DMS53 treated with DMSO at 0.1 percent for 48 hours (cell line): Measurements from ENCODE around the gene SZT2.
"Not testable (repeated sequence)": the region's sequence is repeated elsewhere in the genome, so short reads cannot be mapped to it uniquely, and the experiment has no call there.

Experiments
- DNase-seq: peaks from one replicate; lab custom pipeline; 2025; ENCODE audit not compliant: unreplicated experiment; lab: John Stamatoyannopoulos, UW

SZT2 gene

DNA sequence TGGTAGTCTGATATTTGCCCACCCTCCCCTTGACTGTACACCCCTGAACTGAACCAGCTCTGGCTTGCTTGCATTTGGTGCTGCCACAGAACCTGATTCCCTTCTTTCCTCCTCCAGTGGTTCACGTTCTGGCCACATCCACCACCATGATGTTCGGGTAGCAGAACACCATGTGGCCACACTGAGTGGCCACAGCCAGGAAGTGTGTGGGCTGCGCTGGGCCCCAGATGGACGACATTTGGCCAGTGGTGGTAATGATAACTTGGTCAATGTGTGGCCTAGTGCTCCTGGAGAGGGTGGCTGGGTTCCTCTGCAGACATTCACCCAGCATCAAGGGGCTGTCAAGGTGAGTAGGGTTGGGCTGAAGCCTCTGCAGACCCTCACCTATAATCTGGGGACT, 29.1 kb upstream of the SZT2 start:
- no peak for DNase-seq

GRCh38 chr1:43363283-43363934, 26.3 kb upstream of the SZT2 start:
- DNase-seq, result no peak

- no peak for DNase-seq
Observed at GRCh38 chr1:43363935-43364525, 25.7 kb upstream of the SZT2 start.

DNA sequence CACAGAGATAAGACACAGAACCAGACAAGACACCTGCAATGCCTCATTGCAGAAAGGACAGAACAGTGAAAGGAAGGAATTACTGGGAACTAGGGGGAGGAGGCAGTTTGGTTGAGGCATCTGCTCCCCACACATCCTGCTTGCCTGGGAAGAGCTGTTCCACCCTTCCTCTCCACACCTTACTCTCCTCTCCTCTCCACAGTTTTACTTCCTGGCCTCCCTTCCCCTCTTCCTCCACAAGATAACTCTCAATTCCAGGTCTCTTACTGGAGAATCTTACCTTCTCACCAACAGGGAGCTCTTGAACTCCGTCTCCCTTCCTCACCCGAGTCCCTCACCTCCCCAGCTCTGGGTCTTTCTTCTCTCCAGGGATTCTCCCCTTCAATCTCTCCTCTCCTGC, 24.0 kb upstream of the SZT2 start:
- DNase-seq, result no peak

DNA sequence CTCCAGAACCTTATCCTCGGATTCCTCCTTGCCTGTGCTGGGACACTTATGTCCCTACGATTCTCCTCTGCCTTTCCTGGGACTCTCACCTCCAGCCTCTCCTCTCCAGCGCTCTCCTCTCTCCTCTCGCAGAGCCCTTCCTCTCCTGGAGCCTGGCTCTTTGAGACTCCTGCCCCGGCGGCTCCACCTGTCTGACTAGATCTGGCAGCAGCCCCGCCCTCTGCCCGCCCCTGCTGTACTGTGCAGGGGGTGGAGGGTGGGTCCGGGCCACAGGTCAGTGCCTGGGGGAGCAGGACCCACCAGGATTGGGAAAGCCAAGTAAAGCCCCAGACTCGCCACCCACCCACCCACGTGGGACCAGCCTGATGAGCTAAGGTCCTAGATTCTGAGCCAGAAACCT, 23.5 kb upstream of the SZT2 start:
- DNase-seq, result no peak

- DNase-seq, result no peak
Observed at GRCh38 chr1:43366601-43367025, 23.1 kb upstream of the SZT2 start.

DNA sequence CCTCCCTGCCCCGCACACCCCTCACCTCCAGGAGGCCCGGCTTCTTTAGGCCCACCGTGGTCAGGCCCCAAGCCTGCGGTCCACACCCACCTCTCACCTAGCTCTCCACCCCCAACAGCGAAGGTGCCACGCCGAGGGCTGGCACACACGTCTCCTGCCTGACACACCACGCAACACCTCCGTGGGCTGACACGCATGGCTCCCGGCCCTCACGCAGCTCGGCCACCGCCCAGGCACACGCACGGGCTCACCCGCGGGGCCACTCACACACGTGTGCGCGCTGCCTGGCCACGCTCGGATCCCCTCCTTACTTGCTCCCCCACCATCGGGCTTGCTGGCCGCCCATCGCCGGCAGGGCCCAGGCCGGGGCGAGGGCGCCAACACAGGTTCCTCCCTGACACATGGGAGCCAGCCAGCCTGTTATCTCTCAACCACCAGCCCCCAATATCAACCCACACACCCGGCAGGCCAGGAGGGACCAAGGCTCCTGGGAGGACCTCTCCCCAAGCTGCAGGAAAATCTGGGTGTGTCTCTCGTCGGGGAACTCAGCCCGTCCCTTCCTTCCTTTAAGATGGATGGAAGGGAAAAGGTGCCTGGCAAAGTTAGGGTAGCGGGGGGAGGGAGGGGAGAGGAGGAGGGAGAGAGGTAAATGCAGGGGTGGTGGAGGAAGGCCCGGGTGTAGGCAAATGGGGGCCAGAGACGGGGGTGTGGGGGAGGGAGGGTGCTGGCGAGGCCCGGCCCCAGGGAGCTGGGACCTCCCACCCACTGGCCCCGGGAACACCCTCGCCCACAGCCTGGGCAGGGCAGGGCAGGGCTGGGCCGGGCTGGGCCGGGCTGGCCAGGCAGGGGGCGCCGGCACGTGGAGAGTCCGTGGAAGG, 22.4 kb upstream of the SZT2 start:
- no peak for DNase-seq

- DNase-seq, result peak; percentile 81
Observed at GRCh38 chr1:43367904-43368645, 21.6 kb upstream of the SZT2 start, which contains the start of gene ELOVL1. TSS of gene ELOVL1 (minus strand) at chr1:43368011. CDS start at chr1:43365609, 2,402 bp downstream.

GRCh38 chr1:43368646-43369020, 21.1 kb upstream of the SZT2 start:
- DNase-seq, result no peak

DNA sequence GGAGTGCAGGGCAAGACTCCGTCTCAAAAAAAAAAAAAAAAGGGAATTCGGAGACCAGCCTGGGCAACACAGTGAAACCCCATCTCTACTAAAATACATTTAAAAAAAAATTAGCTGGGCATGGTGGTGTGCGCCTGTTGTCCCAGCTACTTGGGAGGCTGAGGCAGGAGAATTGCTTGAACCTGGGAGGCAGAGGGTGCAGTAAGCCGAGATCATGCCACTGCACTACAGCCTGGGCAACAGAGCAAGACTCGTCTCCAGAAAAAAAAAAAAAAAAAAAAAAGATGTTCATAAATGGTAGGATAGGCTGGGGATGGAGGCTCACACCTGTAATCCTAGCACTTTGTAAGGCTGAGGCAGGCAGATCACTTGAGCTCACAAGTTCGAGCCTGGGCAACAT, 19.9 kb upstream of the SZT2 start:
- not testable (repeated sequence) for DNase-seq

- DNase-seq, result no peak
Observed at GRCh38 chr1:43370564-43370963, 19.1 kb upstream of the SZT2 start.

GRCh38 chr1:43372172-43372571, 17.5 kb upstream of the SZT2 start:
- DNase-seq, result no peak

DNA sequence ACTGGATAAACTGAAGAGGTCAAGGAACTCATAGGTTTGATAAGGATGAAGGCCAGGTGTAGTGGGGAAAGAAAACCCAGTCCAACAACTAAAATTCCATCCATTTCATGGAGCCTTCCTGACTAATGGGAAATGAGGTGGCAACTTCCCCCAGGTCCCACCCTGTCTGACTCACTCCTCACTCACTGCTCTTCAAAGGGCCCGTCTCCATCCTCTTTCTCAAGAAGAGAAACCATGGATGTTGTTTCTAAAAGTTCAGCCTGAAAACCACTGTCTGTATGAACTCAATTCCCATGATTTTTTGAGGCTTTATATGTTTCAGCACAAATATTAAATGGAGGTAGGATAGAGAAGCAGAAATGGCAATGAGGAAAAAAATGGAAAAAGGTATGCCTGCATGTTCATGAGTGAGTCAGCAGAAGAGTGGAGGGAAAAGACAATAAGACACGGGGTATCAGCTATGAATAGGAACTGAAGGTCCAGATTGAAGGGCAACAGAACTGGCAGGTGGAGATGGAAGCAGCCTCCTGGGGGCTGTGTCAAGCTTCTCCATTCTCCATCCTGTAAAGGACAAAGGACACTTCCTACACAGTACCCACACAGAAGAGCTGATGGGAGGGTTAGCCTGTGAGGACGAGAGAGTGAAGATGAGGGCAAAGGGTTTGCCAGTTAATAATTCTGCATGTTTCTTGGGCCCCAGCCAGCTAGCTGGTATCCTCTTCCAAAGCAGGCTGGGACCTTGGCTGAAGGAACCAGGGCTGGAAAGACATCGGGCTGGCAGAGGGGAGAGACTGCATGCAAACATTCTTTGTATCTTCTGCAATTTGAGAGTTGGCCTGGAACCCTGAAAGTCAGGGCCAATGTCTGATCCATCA, 16.4 kb upstream of the SZT2 start:
- DNase-seq, result peak; percentile 42

DNA sequence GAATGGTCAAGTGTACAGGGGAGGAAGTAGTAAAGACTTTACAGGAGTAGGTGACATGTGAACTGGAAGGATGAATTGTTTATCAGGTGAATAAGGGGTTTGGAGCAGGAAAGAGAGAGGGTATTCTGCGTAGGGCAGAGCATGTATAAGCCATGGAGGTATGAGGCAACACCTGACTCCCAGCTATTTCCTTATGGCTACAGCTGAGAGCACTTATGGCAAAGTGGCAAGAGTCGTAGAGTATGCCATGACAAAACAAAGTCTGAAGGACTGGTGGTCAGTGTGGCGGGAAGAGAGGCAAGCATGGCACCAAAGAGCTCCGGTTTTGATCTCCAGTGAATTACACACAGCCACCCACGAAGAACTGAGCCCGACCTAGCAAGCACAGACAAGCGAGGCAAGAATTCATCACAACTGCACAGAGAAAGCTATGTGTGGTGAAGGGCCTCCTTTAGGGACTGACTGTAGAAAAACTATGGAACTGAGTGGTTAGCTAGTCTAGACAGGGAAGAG, 12.9 kb upstream of the SZT2 start:
- no peak for DNase-seq

- no peak for DNase-seq
Observed at GRCh38 chr1:43377831-43378230, 11.9 kb upstream of the SZT2 start.

DNA sequence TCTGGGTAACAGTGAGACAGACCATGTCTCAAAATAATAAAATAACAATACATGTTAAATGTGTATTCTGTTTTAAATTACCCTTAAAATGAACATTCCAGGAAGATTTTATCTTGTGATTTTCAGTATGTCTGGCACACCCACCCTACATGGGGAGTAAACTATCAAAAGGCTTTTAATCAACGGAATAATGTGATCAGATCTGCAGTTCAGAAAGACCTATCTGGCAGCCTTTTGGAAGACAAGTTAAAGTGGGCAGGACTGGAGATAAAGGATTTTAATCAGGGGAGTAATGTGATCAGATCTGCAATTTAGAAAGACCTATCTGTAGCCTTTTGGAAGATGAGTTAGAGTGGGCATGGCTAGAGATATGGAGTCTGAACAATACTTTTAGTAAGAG, 10.2 kb upstream of the SZT2 start:
- DNase-seq, result no peak

- no peak for DNase-seq
Observed at GRCh38 chr1:43381612-43382011, 8.1 kb upstream of the SZT2 start.

GRCh38 chr1:43382027-43382779, 7.5 kb upstream of the SZT2 start:
- no peak for DNase-seq

- peak; percentile 8 for DNase-seq
Observed at GRCh38 chr1:43383449-43383848, 6.2 kb upstream of the SZT2 start.
